HEK293 (cell line): Measurements from ENCODE around the gene SEMA4D.
A peak's percentile ranks its signal among the peaks of the same experiment; 100 is the strongest.

ENCODE experiments used
- CTCF ChIA-PET: fragments of 350-600 bp; formaldehyde crosslinking; extraction: SDS; loops from one replicate; lab custom pipeline; 2021; ENCODE audit warnings: antibody characterized with exemption; lab: Yijun Ruan, JAX
- POLR2A ChIA-PET: fragments of 300-600 bp; formaldehyde crosslinking; extraction: SDS; loops from one replicate; lab custom pipeline; 2020; ENCODE audit warnings: antibody characterized with exemption, inconsistent platforms; lab: Yijun Ruan, JAX
- H3K27ac ChIP-seq: fragments of 200-500 bp; sonication (Bioruptor generic); 2 replicates; pipeline ENCODE4 v1.5.1; 2014; ENCODE audit warnings: low read depth, low read length, control low read depth, inconsistent platforms; ENCODE audit errors: extremely low read depth
- H3K36me3 ChIP-seq, 2 experiments: fragments of 200-500 bp in 1 of 2; sonication (Bioruptor generic) in 1 of 2; 1 replicate in 1 of 2; 2 replicates in 1 of 2; pipeline ENCODE4 v1.5.1; 2014 to 2017; ENCODE audit warnings: inconsistent platforms in 2 of 2, low read length in 2 of 2; ENCODE audit not compliant: control insufficient read depth in 2 of 2, insufficient read depth in 1 of 2
- H3K4me1 ChIP-seq: fragments of 200-500 bp; sonication (Bioruptor generic); 2 replicates; pipeline ENCODE4 v1.5.1; 2014; ENCODE audit warnings: mild to moderate bottlenecking, low read length, inconsistent platforms; ENCODE audit not compliant: control insufficient read depth, insufficient read depth
- H3K4me3 ChIP-seq: 2 replicates; pipeline ENCODE4 v1.5.1; 2011; ENCODE audit warnings: low read depth, mild to moderate bottlenecking, control low read depth, low read length, moderate library complexity
- H3K9me3 ChIP-seq: fragments of 200-500 bp; sonication (Bioruptor generic); 2 replicates; pipeline ENCODE4 v1.5.1; 2014; ENCODE audit warnings: low read depth, low read length, inconsistent platforms; ENCODE audit not compliant: control insufficient read depth, insufficient read depth
- EGR2 ChIP-seq: fragments of 450-650 bp; formaldehyde crosslinking; IDR thresholded peaks from 2 replicates; pipeline ENCODE4 v1.5.1; 2016; ENCODE audit warnings: low read depth, missing biosample characterization, missing genetic modification characterization
- GLI2 ChIP-seq: fragments of 450-650 bp; formaldehyde crosslinking; IDR thresholded peaks from 2 replicates; pipeline ENCODE4; 2017; ENCODE audit warnings: missing biosample characterization, missing genetic modification characterization, low read depth, borderline replicate concordance
- GLIS2 ChIP-seq: fragments of 450-650 bp; formaldehyde crosslinking; IDR thresholded peaks from 2 replicates; pipeline ENCODE4 v1.5.1; 2016; ENCODE audit warnings: missing biosample characterization, missing genetic modification characterization
- IKZF3 ChIP-seq: fragments of 450-650 bp; IDR thresholded peaks from 2 replicates; pipeline ENCODE4 v1.5.0; 2018; ENCODE audit warnings: missing biosample characterization, mild to moderate bottlenecking, missing genetic modification characterization, moderate library complexity
- KLF17 ChIP-seq: fragments of 450-650 bp; formaldehyde crosslinking; IDR thresholded peaks from 2 replicates; pipeline ENCODE4 v1.5.1; 2016; ENCODE audit warnings: missing biosample characterization, missing genetic modification characterization
- ZBTB10 ChIP-seq: fragments of 450-650 bp; formaldehyde crosslinking; IDR thresholded peaks from 2 replicates; pipeline ENCODE4 v1.5.1; 2016; ENCODE audit warnings: missing biosample characterization, missing genetic modification characterization
- ZNF239 ChIP-seq: fragments of 450-650 bp; formaldehyde crosslinking; IDR thresholded peaks from 2 replicates; pipeline ENCODE4 v1.5.1; 2016; ENCODE audit warnings: missing biosample characterization, missing genetic modification characterization
- ZNF274 ChIP-seq, 2 experiments: fragments of 200-500 bp in 1 of 2; fragments of 450-650 bp in 1 of 2; sonication (Bioruptor generic) in 1 of 2; formaldehyde crosslinking in 1 of 2; IDR thresholded peaks; 2 replicates each; pipeline versions ENCODE4 v1.5.1 to v1.6.1; 2014 to 2016; ENCODE audit warnings: borderline replicate concordance in 1 of 2, inconsistent platforms in 1 of 2, low read length in 1 of 2, missing biosample characterization in 1 of 2, missing genetic modification characterization in 1 of 2
- ZNF311 ChIP-seq: fragments of 450-650 bp; formaldehyde crosslinking; IDR thresholded peaks from 2 replicates; pipeline ENCODE4 v1.5.1; 2017; ENCODE audit warnings: missing biosample characterization, missing genetic modification characterization, borderline replicate concordance
- ZNF324 ChIP-seq: fragments of 450-650 bp; formaldehyde crosslinking; IDR thresholded peaks from 2 replicates; pipeline ENCODE4 v1.5.1; 2016; ENCODE audit warnings: missing biosample characterization, missing genetic modification characterization
- ZNF391 ChIP-seq: fragments of 450-650 bp; formaldehyde crosslinking; IDR thresholded peaks from 2 replicates; pipeline ENCODE4 v1.5.1; 2016; ENCODE audit warnings: low read depth, missing biosample characterization, missing genetic modification characterization, borderline replicate concordance
- ZNF488 ChIP-seq: fragments of 450-650 bp; formaldehyde crosslinking; IDR thresholded peaks from 2 replicates; pipeline ENCODE4 v1.5.1; 2016; ENCODE audit warnings: missing biosample characterization, missing genetic modification characterization
- ZNF561 ChIP-seq: fragments of 450-650 bp; IDR thresholded peaks from 2 replicates; pipeline ENCODE4 v1.5.1; 2018; ENCODE audit warnings: missing biosample characterization, missing genetic modification characterization, borderline replicate concordance
- ZNF660 ChIP-seq: fragments of 450-650 bp; IDR thresholded peaks from 2 replicates; pipeline ENCODE4 v1.5.1; 2018; ENCODE audit warnings: missing biosample characterization, mild to moderate bottlenecking, missing genetic modification characterization

The SEMA4D gene

DNA sequence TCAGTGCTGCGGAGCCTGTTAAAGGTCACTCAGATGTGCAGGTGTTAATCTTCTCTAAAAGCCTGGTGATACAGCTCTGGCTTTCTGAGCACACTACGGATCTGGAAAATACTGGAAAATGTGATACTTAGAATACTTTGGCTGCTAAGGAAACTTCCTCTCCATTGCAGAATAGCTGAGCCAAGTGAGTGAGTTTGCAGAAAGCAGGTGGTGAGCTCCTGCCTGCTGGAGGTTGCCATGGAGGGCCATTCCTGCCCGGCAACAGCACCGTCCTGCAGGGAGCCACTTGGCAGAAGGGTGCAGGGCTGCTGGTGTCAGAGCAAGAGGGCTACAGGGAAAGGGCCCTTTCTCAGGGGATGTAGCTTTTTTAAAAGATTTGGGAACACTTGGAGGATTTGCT lies 138.9 kb downstream of the SEMA4D start (continued):
- no peak for TF ChIP-seq ZBTB10 (tag by site-specific recombination)
- no peak for TF ChIP-seq ZNF239 (tag by site-specific recombination)

DNA sequence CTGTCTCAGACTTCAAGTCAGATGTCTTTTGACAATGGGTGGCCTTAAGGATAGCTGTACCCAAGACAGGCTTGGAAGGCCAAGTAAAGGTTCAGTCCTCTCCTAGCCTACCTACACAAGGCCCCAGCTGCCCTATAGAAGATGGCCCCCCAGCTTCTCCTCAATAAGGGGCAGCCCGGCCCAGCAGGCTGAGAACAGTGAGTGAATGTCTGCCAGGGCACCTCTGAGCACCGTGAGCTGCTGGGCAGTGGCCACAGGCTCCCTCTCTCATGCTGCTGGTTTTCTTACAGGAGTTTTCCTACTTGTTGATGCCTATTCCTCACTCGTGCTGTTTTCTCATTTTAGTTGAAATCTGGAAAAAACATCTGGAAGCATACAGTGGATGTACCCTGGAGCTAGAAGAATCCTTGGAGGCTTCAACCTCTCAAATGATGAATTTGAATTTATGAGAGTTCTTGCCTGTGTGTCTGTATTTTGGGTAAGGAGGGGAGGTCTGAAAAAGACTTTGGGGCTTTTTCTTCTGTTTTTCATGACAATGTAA lies 139.5 kb downstream of the SEMA4D start:
- TF ChIP-seq ZNF660: no peak
- TF ChIP-seq ZNF488 (tag by site-specific recombination): no peak
- TF ChIP-seq ZNF391 (tag by site-specific recombination): no peak
- no peak for TF ChIP-seq GLI2 (tag by site-specific recombination)
- no peak for TF ChIP-seq ZNF274 (IDR thresholded peaks at IDR 0.05; ENCODE audit: low read length)
- TF ChIP-seq ZNF274 (tag by site-specific recombination; IDR thresholded peaks at IDR 0.05; ENCODE audit: borderline replicate concordance): no peak
- TF ChIP-seq ZNF561 (tag by site-specific recombination): no peak
- no peak for TF ChIP-seq KLF17 (tag by site-specific recombination)
- TF ChIP-seq ZNF239 (tag by site-specific recombination): no peak
- no peak for TF ChIP-seq GLIS2 (tag by site-specific recombination)
- no peak for TF ChIP-seq ZNF324 (tag by site-specific recombination)
- TF ChIP-seq IKZF3: no peak
- Histone ChIP-seq H3K4me3 (no peak overlapping the region), H3K36me3 (peaks cover 0 to 90% of the 10 kb centered on the region in 2 experiments; a peak in 1 of 3 replicates), H3K9me3 (no peaks in the 10 kb centered on the region), H3K27ac (no peak overlapping the region), H3K4me1 (no peaks in the 10 kb centered on the region)
- ChIA-PET CTCF (interaction anchor here (2.2 kb wide), 1 partner anchor 190 kb away, joined by 5 read pairs; no protein-coding TSS in a partner anchor), POLR2A (no interaction called here)

DNA sequence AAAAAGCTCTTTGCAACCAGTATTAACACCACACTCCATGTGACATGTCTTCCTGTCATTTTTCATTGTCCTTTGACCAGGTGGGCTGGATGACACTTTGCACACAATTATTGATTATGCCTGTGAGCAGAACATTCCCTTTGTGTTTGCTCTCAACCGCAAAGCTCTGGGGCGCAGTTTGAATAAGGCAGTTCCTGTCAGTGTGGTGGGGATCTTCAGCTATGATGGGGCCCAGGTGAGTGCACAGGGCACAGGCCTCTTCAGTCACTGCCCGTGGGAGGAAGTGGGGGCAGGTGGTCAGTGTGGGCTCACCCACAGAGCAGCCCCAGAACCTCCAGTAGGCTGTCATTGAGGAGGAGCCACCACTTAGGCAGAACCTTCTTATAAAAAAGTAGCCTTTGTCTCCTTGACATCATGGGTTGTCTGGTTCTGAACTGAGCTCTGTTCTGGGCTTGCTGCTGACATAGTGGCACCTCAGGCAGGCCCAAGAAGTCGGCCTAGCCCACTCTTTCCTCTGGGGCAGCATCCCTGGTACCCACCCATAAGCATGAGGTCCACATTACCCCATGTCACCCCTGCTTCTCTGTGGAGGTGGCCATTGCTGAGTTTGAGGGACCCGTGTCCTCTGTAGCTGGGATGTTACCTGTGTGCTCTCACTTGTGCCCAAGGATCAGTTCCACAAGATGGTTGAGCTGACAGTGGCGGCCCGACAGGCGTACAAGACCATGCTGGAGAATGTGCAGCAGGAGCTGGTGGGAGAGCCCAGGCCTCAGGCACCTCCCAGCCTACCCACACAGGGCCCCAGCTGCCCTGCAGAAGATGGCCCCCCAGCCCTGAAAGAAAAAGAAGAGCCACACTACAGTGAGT lies 140.3 kb downstream of the SEMA4D start:
- POLR2A ChIA-PET: no interaction called here
- no peak for TF ChIP-seq ZNF311 (tag by site-specific recombination)
- TF ChIP-seq EGR2 (tag by site-specific recombination): peak; percentile 32; the same call in 1 of the 2 replicates
- TF ChIP-seq, all 188 proteins: peak for 1
- Histone ChIP-seq H3K27ac (no peak overlapping the region), H3K4me3 (no peak overlapping the region), H3K9me3 (no peaks in the 10 kb centered on the region), H3K36me3 (peaks cover 0 to 97% of the 10 kb centered on the region in 2 experiments; a peak in 1 of 3 replicates), H3K4me1 (no peaks in the 10 kb centered on the region)
- CTCF ChIA-PET: interaction anchor here (0.6 to 2.2 kb wide), 3 partner anchors 155 to 445 kb away, joined by 3 to 5 read pairs (median 3); no protein-coding TSS in a partner anchor
